ENCODE data around the gene PAXX. TPM values are rescaled to one million over a fixed set of nuclear protein-coding genes. Genes with fewer than 3 reads are reported as not detected.
A peak's percentile ranks its signal among the peaks of the same experiment; 100 is the strongest.

The PAXX gene
- total RNA-seq, 2 donors from 2014 or later: 49.9 to 57.3 TPM

DNA sequence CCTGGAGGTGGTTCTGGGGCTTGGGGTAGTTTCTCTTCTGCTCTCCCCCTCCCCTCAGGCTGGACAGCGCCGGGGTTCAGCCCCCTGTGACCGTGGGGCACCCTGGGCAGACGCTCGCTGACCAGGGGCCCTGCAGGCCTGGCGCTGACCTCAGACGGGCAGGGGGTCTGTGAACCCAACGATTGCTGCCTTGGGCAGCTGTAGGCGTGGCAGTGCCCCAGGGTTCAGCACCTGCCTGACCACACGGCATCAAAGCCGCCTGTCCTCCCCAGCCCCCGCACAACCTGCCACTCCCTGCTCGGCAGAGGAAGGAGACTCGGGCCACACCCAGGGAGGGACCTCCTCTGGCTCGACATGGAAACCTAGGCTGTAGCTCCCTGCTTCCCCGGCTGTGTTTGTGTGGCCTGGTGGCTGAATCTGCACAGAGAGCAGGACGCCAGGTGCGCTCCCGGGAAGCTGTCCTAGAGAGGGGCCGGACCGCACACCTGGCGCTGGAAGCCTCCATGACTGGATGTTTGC lies 28.0 kb upstream of the PAXX start:
- H3K36me3 ChIP-seq: no peaks in the 10 kb centered on the region

DNA sequence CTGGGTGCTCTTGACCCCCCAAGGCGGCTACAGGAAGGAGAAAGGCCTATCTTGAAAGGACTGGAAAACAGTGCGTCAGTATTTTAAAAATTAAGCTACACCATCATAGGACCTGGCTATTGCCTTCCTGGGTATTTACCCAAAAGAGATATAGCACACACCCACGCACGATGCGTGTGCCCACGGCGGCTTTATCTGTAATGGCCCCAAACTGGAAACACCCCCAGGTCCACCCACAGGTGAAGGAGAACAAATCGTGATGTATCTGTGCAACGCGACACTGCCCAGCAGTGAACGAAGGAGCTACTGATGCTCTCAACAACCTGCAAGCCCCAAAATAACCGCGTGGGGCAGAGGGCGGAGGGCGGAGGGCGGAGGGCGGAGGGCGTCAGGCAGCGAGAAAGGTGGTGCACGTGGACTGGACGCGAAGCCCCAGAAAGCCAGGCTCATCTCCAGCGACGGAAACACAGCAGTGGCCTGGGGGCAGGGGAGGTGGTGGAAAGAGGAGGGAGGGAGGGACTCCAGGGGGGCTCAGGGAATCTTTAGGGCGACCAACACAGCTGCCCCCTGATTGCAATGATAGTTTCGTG lies 27.3 kb upstream of the PAXX start:
- Histone ChIP-seq H3K4me1 (ENCODE audit: control insufficient read depth in 1 of 2, low read depth in 2 of 2) (peaks cover 6 to 23% of the 10 kb centered on the region in 2 donors), H3K9me3 (no peaks in the 10 kb centered on the region), H3K36me3 (no peaks in the 10 kb centered on the region), H3K4me3 (no peak overlapping the region), H3K27me3 (replicated peaks; ENCODE audit: insufficient read depth) (no peaks in the 10 kb centered on the region), H3K27ac (no peak overlapping the region)
- DNase-seq (ENCODE audit: low spot score) (no peak), ATAC-seq (ENCODE audit: insufficient number of reproducible peaks, low FRiP score, low read depth) (no peak)
- TF ChIP-seq, protein P1, sequence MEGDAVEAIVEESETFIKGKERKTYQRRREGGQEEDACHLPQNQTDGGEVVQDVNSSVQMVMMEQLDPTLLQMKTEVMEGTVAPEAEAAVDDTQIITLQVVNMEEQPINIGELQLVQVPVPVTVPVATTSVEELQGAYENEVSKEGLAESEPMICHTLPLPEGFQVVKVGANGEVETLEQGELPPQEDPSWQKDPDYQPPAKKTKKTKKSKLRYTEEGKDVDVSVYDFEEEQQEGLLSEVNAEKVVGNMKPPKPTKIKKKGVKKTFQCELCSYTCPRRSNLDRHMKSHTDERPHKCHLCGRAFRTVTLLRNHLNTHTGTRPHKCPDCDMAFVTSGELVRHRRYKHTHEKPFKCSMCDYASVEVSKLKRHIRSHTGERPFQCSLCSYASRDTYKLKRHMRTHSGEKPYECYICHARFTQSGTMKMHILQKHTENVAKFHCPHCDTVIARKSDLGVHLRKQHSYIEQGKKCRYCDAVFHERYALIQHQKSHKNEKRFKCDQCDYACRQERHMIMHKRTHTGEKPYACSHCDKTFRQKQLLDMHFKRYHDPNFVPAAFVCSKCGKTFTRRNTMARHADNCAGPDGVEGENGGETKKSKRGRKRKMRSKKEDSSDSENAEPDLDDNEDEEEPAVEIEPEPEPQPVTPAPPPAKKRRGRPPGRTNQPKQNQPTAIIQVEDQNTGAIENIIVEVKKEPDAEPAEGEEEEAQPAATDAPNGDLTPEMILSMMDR (IDR thresholded peaks at IDR 0.05): no peak

More for the DNA sequence above, 28.0 kb upstream of the PAXX start:
- Histone ChIP-seq H3K4me3 (no peak overlapping the region), H3K4me1 (ENCODE audit: control insufficient read depth in 1 of 2, low read depth in 2 of 2) (peaks cover 6 to 23% of the 10 kb centered on the region in 2 donors), H3K27me3 (replicated peaks; ENCODE audit: insufficient read depth) (no peaks in the 10 kb centered on the region), H3K9me3 (no peaks in the 10 kb centered on the region), H3K27ac (no peak overlapping the region)
- TF ChIP-seq, protein P1 (IDR thresholded peaks at IDR 0.05): no peak
- ATAC-seq (ENCODE audit: insufficient number of reproducible peaks, low FRiP score, low read depth): no peak
- DNase-seq (ENCODE audit: low spot score): no peak

DNA sequence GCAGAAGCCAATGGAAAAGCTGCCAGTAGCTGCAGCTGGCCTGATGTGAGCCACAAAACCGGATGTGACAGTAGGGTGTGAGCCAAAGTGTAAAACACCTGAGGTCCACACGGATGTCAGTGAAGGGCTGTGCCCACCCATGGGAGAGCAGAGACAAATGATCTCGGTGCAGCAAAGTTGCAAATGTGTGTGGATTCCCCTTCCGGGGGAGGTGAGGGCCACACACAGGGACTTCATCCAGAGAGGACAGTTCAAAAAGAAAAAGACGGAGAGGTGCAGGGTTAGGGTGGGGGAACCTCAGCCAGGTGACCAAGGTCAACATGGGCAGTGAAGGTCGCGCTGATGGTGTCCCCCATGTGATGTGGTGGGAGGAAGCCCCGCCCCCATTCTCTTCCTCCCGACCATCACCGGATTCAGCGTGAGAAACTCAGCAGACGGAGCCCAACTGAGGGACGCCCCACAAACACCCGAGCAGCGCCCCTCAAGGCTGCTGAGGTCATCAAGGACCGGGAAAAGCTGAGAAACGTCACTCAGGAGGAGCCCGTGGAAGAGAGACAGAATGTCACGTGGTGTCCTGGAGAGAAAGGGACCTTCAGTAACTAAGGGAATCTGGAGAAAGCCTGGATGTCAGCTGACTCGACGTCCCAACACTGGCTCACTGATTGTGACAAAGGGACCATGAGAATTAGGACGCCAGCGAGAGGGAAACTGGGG lies 26.3 kb upstream of the PAXX start:
- H3K4me3 ChIP-seq: peak overlapping the region; percentile 2
- no peaks in the 10 kb centered on the region for H3K9me3 ChIP-seq
- no peaks in the 10 kb centered on the region for H3K36me3 ChIP-seq
- H3K27ac ChIP-seq: no peak overlapping the region
- H3K4me1 ChIP-seq (ENCODE audit: control insufficient read depth in 1 of 2, low read depth in 2 of 2): peaks cover 5 to 21% of the 10 kb centered on the region in 2 donors
- DNase-seq (ENCODE audit: low spot score) (no peak), ATAC-seq (ENCODE audit: insufficient number of reproducible peaks, low FRiP score, low read depth) (no peak)
- H3K27me3 ChIP-seq (replicated peaks; ENCODE audit: insufficient read depth): no peaks in the 10 kb centered on the region
- TF ChIP-seq, protein P1 (IDR thresholded peaks at IDR 0.05): no peak

- Histone ChIP-seq H3K27me3 (replicated peaks; ENCODE audit: insufficient read depth) (no peaks in the 10 kb centered on the region), H3K36me3 (no peaks in the 10 kb centered on the region), H3K27ac (no peak overlapping the region), H3K4me3 (no peak overlapping the region), H3K9me3 (no peaks in the 10 kb centered on the region), H3K4me1 (ENCODE audit: control insufficient read depth in 1 of 2, low read depth in 2 of 2) (peaks cover 0 to 7% of the 10 kb centered on the region in 2 donors)
- ATAC-seq (ENCODE audit: insufficient number of reproducible peaks, low FRiP score, low read depth): no peak
- DNase-seq (ENCODE audit: low spot score): no peak
- TF ChIP-seq, protein P1 (IDR thresholded peaks at IDR 0.05): no peak
These were observed 23.7 kb upstream of the PAXX start for GRCh38 chr9:136968333-136969127.

DNA sequence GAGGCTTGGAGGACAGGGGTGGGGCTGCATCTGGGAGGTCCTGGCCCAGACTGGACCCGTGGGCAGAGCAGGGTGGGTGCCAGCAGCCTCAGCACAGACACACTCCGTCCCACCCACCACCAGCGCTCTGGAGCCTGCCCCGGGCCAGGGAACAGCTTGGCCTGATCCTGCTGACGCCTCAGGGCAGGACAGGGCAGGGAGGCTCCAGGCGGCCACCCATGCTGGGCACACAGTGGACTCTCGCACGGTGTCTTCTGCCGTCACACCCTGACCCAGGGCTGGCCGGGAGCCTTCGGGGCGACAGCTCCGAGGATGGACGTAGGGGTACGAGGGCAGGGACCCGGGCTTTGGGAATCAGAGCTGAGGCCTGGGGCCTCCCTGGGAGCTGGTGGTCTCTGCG lies 23.1 kb upstream of the PAXX start:
- DNase-seq (ENCODE audit: low spot score): no peak

More for the DNA sequence above, 23.1 kb upstream of the PAXX start:
- ATAC-seq (ENCODE audit: insufficient number of reproducible peaks, low FRiP score, low read depth): no peak
- Histone ChIP-seq H3K36me3 (no peaks in the 10 kb centered on the region), H3K27ac (no peak overlapping the region), H3K4me1 (ENCODE audit: control insufficient read depth in 1 of 2, low read depth in 2 of 2) (peaks cover 0 to 7% of the 10 kb centered on the region in 2 donors), H3K9me3 (no peaks in the 10 kb centered on the region), H3K27me3 (replicated peaks; ENCODE audit: insufficient read depth) (no peaks in the 10 kb centered on the region), H3K4me3 (no peak overlapping the region)
- TF ChIP-seq, protein P1 (IDR thresholded peaks at IDR 0.05): no peak
